Measurements from ENCODE around the gene R3HDM2. TPM values are rescaled to one million over a fixed set of nuclear protein-coding genes. Genes with fewer than 3 reads are reported as not detected.
A peak's percentile ranks its signal among the peaks of the same experiment; 100 is the strongest.

Gene R3HDM2
- total RNA-seq, 2 experiments from 2014 or later, result 25.8 to 47.2 TPM

GRCh38 chr12:57465030-57465746, 34.3 kb upstream of the R3HDM2 start:
- Histone ChIP-seq H3K27ac (ENCODE audit: low read depth, low read length, poor library complexity, severe bottlenecking) (no peak overlapping the region), H3K4me3 (ENCODE audit: low read depth, low read length, poor library complexity, severe bottlenecking) (no peak overlapping the region), H4K20me1 (ENCODE audit: insufficient read depth, low read length) (no peaks in the 10 kb centered on the region), H3K4me1 (ENCODE audit: insufficient read depth, low read length, poor library complexity, severe bottlenecking) (peaks cover 15% of the 10 kb centered on the region), H3K9me2 (ENCODE audit: insufficient read depth, low read length) (no peaks in the 10 kb centered on the region), H3K4me2 (ENCODE audit: low read length) (no peak overlapping the region), H2AFZ (ENCODE audit: low read length) (no peak overlapping the region), H3K36me3 (ENCODE audit: insufficient read depth, low read length) (peaks cover 16% of the 10 kb centered on the region), H3K9me3 (ENCODE audit: low read length) (no peaks in the 10 kb centered on the region), H3K79me2 (ENCODE audit: insufficient read depth, low read depth, low read length) (no peaks in the 10 kb centered on the region)
- intact Hi-C loops (cut with micrococcal nuclease; ENCODE audit: unreplicated experiment), result no loop called here
- BruUV-seq (replicated peaks), result no TSS peak
- TF ChIP-seq EZH2phosphoT487 (IDR thresholded peaks at IDR 0.05; ENCODE audit: borderline replicate concordance, low read depth, low read length), result no peak
- no peak for TF ChIP-seq CTCF (conservative IDR thresholded peaks at IDR 0.05; ENCODE audit: low read length)
- ChIA-PET CTCF (ENCODE audit: unreplicated experiment) (interaction anchor here (0.5 kb wide), 1 partner anchor 1544 kb away, joined by 5 read pairs; no protein-coding TSS in a partner anchor), POLR2A (interaction anchor here (0.7 to 1.4 kb wide), 4 partner anchors 10 to 1464 kb away, joined by 3 to 9 read pairs (median 4); no protein-coding TSS in a partner anchor)
- no peak for DNase-seq (ENCODE audit: low spot score)

- Histone ChIP-seq H3K4me3 (ENCODE audit: low read depth, low read length, poor library complexity, severe bottlenecking) (no peak overlapping the region), H3K36me3 (ENCODE audit: insufficient read depth, low read length) (peaks cover 10% of the 10 kb centered on the region), H2AFZ (ENCODE audit: low read length) (no peak overlapping the region), H3K9me2 (ENCODE audit: insufficient read depth, low read length) (no peaks in the 10 kb centered on the region), H3K4me2 (ENCODE audit: low read length) (no peak overlapping the region), H3K4me1 (ENCODE audit: insufficient read depth, low read length, poor library complexity, severe bottlenecking) (peaks cover 17% of the 10 kb centered on the region), H3K9me3 (ENCODE audit: low read length) (no peaks in the 10 kb centered on the region), H3K79me2 (ENCODE audit: insufficient read depth, low read depth, low read length) (no peaks in the 10 kb centered on the region), H4K20me1 (ENCODE audit: insufficient read depth, low read length) (no peaks in the 10 kb centered on the region), H3K27ac (ENCODE audit: low read depth, low read length, poor library complexity, severe bottlenecking) (no peak overlapping the region)
- CTCF ChIA-PET (ENCODE audit: unreplicated experiment), result interaction anchor here (0.5 kb wide), 1 partner anchor 1543 kb away, joined by 5 read pairs; no protein-coding TSS in a partner anchor
- intact Hi-C loops (cut with micrococcal nuclease; ENCODE audit: unreplicated experiment), result loop anchor here (5.0 kb wide), 1 partner anchor 222 kb away; no protein-coding TSS in a partner anchor
- no peak for TF ChIP-seq EZH2phosphoT487 (IDR thresholded peaks at IDR 0.05; ENCODE audit: borderline replicate concordance, low read depth, low read length)
- TF ChIP-seq CTCF (conservative IDR thresholded peaks at IDR 0.05; ENCODE audit: low read length), result no peak
- BruUV-seq (replicated peaks), result no TSS peak
- no peak for DNase-seq (ENCODE audit: low spot score)
- POLR2A ChIA-PET, result interaction anchor here (1.1 to 1.4 kb wide), 2 partner anchors 11 to 12 kb away, joined by 4 to 9 read pairs; no protein-coding TSS in a partner anchor
These were observed 33.7 kb upstream of the R3HDM2 start for GRCh38 chr12:57464569-57464968.

GRCh38 chr12:57462912-57463253, 32.0 kb upstream of the R3HDM2 start:
- TF ChIP-seq EZH2phosphoT487 (IDR thresholded peaks at IDR 0.05; ENCODE audit: borderline replicate concordance, low read depth, low read length), result no peak
- no peak; the same call in 1 of the 2 replicates for TF ChIP-seq CTCF (conservative IDR thresholded peaks at IDR 0.05; ENCODE audit: low read length)
- ChIA-PET POLR2A (interaction anchor here (0.6 kb wide), 1 partner anchor 8 kb away, joined by 4 read pairs; no protein-coding TSS in a partner anchor), CTCF (ENCODE audit: unreplicated experiment) (no interaction called here)
- BruUV-seq (replicated peaks), result no TSS peak
- no peak overlapping the region for H2AFZ ChIP-seq (ENCODE audit: low read length)
- no peak for DNase-seq (ENCODE audit: low spot score)
- H3K4me1 ChIP-seq (ENCODE audit: insufficient read depth, low read length, poor library complexity, severe bottlenecking), result peaks cover 26% of the 10 kb centered on the region
- H3K27ac ChIP-seq (ENCODE audit: low read depth, low read length, poor library complexity, severe bottlenecking), result no peak overlapping the region
- intact Hi-C loops (cut with micrococcal nuclease; ENCODE audit: unreplicated experiment), result loop anchor here (1.0 to 5.0 kb wide), 2 partner anchors 15 to 221 kb away; no protein-coding TSS in a partner anchor
- no peaks in the 10 kb centered on the region for H3K79me2 ChIP-seq (ENCODE audit: insufficient read depth, low read depth, low read length)
- peaks cover 2% of the 10 kb centered on the region; the same call in 1 of the 2 replicates for H3K36me3 ChIP-seq (ENCODE audit: insufficient read depth, low read length)
- H3K9me2 ChIP-seq (ENCODE audit: insufficient read depth, low read length), result no peaks in the 10 kb centered on the region
- H4K20me1 ChIP-seq (ENCODE audit: insufficient read depth, low read length), result no peaks in the 10 kb centered on the region
- peak overlapping the region; percentile 77 for H3K4me3 ChIP-seq (ENCODE audit: low read depth, low read length, poor library complexity, severe bottlenecking)
- no peaks in the 10 kb centered on the region for H3K9me3 ChIP-seq (ENCODE audit: low read length)
- peak overlapping the region; percentile 90 for H3K4me2 ChIP-seq (ENCODE audit: low read length)
